ENCODE measurements around the gene QDPR.

The QDPR gene

DNA sequence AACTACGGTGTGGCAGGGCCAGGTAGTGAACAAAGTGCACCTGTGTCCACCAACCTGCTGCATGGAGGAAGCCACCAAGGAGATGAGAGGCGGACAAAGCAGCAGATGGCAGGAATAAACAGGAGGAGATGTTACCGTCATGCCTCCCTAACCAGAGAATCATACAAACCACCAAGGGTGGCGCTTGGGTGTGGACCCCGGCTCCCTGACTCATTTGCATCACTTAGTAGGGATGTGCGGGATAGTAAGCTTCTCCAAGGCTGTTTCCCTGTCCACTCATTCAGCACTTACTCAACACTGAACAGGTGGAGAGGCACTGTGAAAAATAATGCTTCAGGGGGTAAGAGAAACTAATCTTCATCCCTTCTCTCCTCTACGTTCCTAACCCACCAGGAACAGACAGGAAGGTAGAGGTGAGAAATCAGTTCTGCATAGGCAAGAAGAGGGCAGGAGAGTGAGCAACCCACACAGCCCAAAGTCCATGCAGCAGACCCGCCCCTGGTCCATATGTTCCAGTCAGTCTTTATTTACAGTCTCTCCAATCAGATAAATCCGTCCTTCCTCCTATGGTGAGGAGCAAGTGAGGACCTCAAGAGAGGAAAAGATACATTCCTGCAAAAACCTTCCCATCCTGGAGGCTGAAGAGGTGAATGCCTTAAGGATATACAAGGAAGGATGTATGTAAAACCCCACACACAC is 34.0 kb downstream of the QDPR start:
- TF ChIP-seq ZNF8 (CRISPR knock-in tag; IDR thresholded peaks at IDR 0.05) = no peak
- no peak for TF ChIP-seq TOX (CRISPR knock-in tag; IDR thresholded peaks at IDR 0.05; ENCODE audit: borderline replicate concordance)
- TF ChIP-seq, protein P1, sequence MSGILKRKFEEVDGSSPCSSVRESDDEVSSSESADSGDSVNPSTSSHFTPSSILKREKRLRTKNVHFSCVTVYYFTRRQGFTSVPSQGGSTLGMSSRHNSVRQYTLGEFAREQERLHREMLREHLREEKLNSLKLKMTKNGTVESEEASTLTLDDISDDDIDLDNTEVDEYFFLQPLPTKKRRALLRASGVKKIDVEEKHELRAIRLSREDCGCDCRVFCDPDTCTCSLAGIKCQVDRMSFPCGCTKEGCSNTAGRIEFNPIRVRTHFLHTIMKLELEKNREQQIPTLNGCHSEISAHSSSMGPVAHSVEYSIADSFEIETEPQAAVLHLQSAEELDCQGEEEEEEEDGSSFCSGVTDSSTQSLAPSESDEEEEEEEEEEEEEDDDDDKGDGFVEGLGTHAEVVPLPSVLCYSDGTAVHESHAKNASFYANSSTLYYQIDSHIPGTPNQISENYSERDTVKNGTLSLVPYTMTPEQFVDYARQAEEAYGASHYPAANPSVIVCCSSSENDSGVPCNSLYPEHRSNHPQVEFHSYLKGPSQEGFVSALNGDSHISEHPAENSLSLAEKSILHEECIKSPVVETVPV (CRISPR knock-in tag; IDR thresholded peaks at IDR 0.05) = no peak
- TF ChIP-seq POU6F1 (CRISPR knock-in tag; IDR thresholded peaks at IDR 0.05; ENCODE audit: borderline replicate concordance, low read depth) = no peak
- TF ChIP-seq CSDC2 (CRISPR knock-in tag; IDR thresholded peaks at IDR 0.05) = no peak
- TF ChIP-seq ESRRG (CRISPR knock-in tag; IDR thresholded peaks at IDR 0.05) = no peak
- no peak for TF ChIP-seq BACH2 (CRISPR knock-in tag; IDR thresholded peaks at IDR 0.05; ENCODE audit: borderline replicate concordance)
- TF ChIP-seq RARB (CRISPR knock-in tag; IDR thresholded peaks at IDR 0.05) = no peak
- no peak for TF ChIP-seq ZNF565 (CRISPR knock-in tag; conservative IDR thresholded peaks at IDR 0.05; ENCODE audit: low read depth)
- TF ChIP-seq TCF4 (CRISPR knock-in tag; IDR thresholded peaks at IDR 0.05; ENCODE audit: borderline replicate concordance) = no peak
- no peak for TF ChIP-seq OSR1 (CRISPR knock-in tag; IDR thresholded peaks at IDR 0.05)
- no peak for TF ChIP-seq GLIS3 (CRISPR knock-in tag; IDR thresholded peaks at IDR 0.05)
- TF ChIP-seq CREB5 (CRISPR knock-in tag; IDR thresholded peaks at IDR 0.05; ENCODE audit: low read depth) = no peak

GRCh38 chr4:17476853-17477252 is 35.0 kb downstream of the QDPR start:
- ATAC-seq = no peak
- TF ChIP-seq PATZ1 (CRISPR knock-in tag; IDR thresholded peaks at IDR 0.05; ENCODE audit: borderline replicate concordance) = no peak
- no peak for TF ChIP-seq BACH2 (CRISPR knock-in tag; IDR thresholded peaks at IDR 0.05; ENCODE audit: borderline replicate concordance)
- TF ChIP-seq TCF4 (CRISPR knock-in tag; IDR thresholded peaks at IDR 0.05; ENCODE audit: borderline replicate concordance) = no peak
- TF ChIP-seq ARNTL (CRISPR knock-in tag; IDR thresholded peaks at IDR 0.05; ENCODE audit: borderline replicate concordance, low read depth) = no peak
- no peak for TF ChIP-seq TOX (CRISPR knock-in tag; IDR thresholded peaks at IDR 0.05; ENCODE audit: borderline replicate concordance)
- TF ChIP-seq ZNF70 (CRISPR knock-in tag; IDR thresholded peaks at IDR 0.05) = no peak
- TF ChIP-seq RARB (CRISPR knock-in tag; IDR thresholded peaks at IDR 0.05) = no peak
- TF ChIP-seq CREB5 (CRISPR knock-in tag; IDR thresholded peaks at IDR 0.05; ENCODE audit: low read depth) = no peak
- no peak for TF ChIP-seq OSR1 (CRISPR knock-in tag; IDR thresholded peaks at IDR 0.05)
- TF ChIP-seq ISL1 (CRISPR knock-in tag; IDR thresholded peaks at IDR 0.05) = no peak
- no peak for TF ChIP-seq POU6F1 (CRISPR knock-in tag; IDR thresholded peaks at IDR 0.05; ENCODE audit: borderline replicate concordance, low read depth)
- no peak for TF ChIP-seq ESRRG (CRISPR knock-in tag; IDR thresholded peaks at IDR 0.05)
- no peak for TF ChIP-seq TSHZ2 (CRISPR knock-in tag; IDR thresholded peaks at IDR 0.05)
- TF ChIP-seq ZNF565 (CRISPR knock-in tag; conservative IDR thresholded peaks at IDR 0.05; ENCODE audit: low read depth) = no peak
- TF ChIP-seq SNAI2 (CRISPR knock-in tag; IDR thresholded peaks at IDR 0.05) = no peak

More for the DNA sequence above, 34.0 kb downstream of the QDPR start:
- no peak for ATAC-seq
